Muscle layer of colon (tissue), 2 donors: ENCODE measurements around the gene EARS2.

ENCODE experiments used
- H3K27ac ChIP-seq: one replicate; pipeline ENCODE4 v1.7.0; 2013; ENCODE audit warnings: low read depth, mild to moderate bottlenecking, low read length, moderate library complexity
- H3K27me3 ChIP-seq, 2 donors: one replicate each; pipeline ENCODE4 v1.7.0; 2013; ENCODE audit warnings: low read length in 2 of 2, mild to moderate bottlenecking in 2 of 2; ENCODE audit not compliant: insufficient read depth in 2 of 2, control insufficient read depth in 1 of 2
- H3K36me3 ChIP-seq: one replicate; pipeline ENCODE4 v1.7.0; 2013; ENCODE audit warnings: mild to moderate bottlenecking, low read length; ENCODE audit not compliant: insufficient read depth
- H3K4me1 ChIP-seq: one replicate; pipeline ENCODE4 v1.7.0; 2013; ENCODE audit warnings: mild to moderate bottlenecking, low read length; ENCODE audit not compliant: insufficient read depth
- H3K4me3 ChIP-seq, 2 donors: one replicate each; pipeline ENCODE4 v1.7.0; 2013; ENCODE audit warnings: low read length in 2 of 2, low read depth in 1 of 2, mild to moderate bottlenecking in 1 of 2, moderate library complexity in 1 of 2
- H3K9ac ChIP-seq: one replicate; pipeline ENCODE4 v1.7.0; 2013; ENCODE audit warnings: low read length
- H3K9me3 ChIP-seq: one replicate; pipeline ENCODE4 v1.7.0; 2013; ENCODE audit warnings: mild to moderate bottlenecking, low read length
- donor health status: abdominal sarcoma.
- donor health status: Adenocarcinoma of cecum.

Gene EARS2

DNA sequence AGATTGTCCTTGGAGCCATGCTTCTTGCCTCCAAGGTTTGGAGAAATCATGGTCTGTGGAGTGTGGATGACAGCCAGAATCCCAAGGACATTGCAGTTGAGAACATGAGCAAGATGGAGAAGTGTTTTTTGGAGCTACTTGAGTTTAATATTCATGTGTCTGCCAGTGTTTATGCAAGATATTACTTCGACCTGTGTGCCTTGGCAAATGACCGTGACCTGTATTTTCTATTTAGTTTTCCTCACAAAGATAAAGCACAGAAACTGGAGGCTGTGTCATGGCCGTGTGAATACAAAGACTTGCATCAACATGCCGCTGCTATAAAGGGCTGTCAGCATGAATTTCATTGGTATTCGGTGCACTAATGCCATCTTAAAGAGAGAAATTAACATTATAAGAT, 55.9 kb downstream of the EARS2 start:
- no peaks in the 10 kb centered on the region for H3K36me3 ChIP-seq
- no peak overlapping the region for H3K27ac ChIP-seq
- no peaks in the 10 kb centered on the region for H3K9me3 ChIP-seq
- no peak overlapping the region for H3K4me3 ChIP-seq
- H3K27me3 ChIP-seq: no peaks in the 10 kb centered on the region
- no peak overlapping the region for H3K9ac ChIP-seq
- H3K4me1 ChIP-seq: peaks cover 23% of the 10 kb centered on the region

DNA sequence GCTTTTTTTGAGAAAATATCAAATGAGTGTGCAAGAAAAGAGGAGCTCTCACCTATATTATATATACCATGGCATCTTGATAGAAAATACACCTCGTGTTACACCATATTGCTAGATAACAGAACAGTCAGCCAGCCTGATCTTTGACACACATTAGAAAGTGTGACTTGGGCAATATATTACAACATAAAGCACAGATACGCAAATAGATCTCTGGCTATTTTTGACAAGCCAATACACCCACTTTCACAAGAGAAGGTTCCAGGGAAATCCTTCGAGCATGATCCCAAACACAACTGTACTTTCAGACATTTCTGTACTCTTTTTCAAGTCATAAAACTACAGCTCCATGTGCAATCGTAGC, 56.3 kb downstream of the EARS2 start:
- Histone ChIP-seq H3K27me3 (no peaks in the 10 kb centered on the region), H3K27ac (no peak overlapping the region), H3K4me1 (peaks cover 19% of the 10 kb centered on the region), H3K4me3 (no peak overlapping the region), H3K36me3 (no peaks in the 10 kb centered on the region), H3K9me3 (no peaks in the 10 kb centered on the region), H3K9ac (no peak overlapping the region)

DNA sequence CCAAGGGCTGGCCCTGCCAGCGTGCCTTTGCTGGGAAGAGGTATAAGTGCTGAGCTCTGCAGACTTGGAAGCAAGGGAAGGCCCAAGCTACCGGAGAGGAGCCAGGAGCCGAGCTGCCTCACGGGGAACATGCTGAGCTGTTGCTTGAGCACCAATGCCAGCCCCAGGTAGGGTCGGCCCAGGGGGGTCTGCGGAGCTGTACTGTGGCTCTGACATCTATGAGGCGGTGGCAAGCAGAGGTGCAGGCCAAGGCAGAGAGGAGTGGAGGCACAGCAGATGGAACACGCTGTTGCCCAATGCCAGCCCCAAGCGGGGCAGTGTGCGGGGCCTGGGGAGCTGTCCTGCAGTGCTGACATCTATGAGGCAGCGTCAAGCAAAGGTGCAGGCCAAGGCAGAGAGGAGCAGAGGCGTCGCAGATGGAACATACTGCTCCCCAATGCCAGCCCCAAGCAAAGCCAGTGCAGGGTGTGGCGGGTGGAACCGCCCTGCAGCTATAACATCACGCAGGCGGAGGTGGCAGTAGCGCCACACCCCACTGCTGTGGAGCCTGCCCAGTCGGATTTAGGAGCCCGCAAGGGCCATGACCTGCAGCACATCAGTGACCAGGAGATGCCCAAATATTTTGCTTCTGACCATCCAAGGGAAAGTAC, 56.8 kb downstream of the EARS2 start:
- H3K4me1 ChIP-seq: peaks cover 15% of the 10 kb centered on the region

DNA sequence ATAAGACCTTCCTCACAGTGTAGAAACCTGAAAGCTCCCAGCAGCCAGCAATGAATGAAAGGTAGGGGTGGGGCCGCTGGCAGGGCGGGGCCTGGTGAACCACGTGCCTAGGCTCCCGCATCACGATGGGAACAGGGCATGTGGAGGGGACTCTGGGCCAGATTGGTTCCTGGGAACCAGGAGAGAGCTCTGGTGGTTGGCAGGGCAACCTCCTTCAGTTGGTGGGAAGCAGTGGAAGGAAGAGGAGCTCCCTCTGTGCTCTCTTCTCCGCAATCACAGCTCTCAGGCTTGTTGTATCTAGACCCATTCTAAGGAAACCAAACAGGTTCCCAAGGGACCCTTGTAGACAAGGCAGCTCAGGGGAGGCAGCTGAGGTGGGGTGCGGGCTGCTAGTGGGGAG, 57.3 kb downstream of the EARS2 start:
- Histone ChIP-seq H3K27ac (no peak overlapping the region), H3K9me3 (no peaks in the 10 kb centered on the region), H3K4me3 (no peak overlapping the region), H3K27me3 (no peaks in the 10 kb centered on the region), H3K9ac (no peak overlapping the region), H3K36me3 (peaks cover 9% of the 10 kb centered on the region), H3K4me1 (peaks cover 9% of the 10 kb centered on the region)

More for the DNA sequence above, 56.8 kb downstream of the EARS2 start:
- Histone ChIP-seq H3K27me3 (no peaks in the 10 kb centered on the region), H3K4me3 (no peak overlapping the region), H3K9me3 (no peaks in the 10 kb centered on the region), H3K27ac (no peak overlapping the region), H3K9ac (no peak overlapping the region), H3K36me3 (peaks cover 5% of the 10 kb centered on the region)

DNA sequence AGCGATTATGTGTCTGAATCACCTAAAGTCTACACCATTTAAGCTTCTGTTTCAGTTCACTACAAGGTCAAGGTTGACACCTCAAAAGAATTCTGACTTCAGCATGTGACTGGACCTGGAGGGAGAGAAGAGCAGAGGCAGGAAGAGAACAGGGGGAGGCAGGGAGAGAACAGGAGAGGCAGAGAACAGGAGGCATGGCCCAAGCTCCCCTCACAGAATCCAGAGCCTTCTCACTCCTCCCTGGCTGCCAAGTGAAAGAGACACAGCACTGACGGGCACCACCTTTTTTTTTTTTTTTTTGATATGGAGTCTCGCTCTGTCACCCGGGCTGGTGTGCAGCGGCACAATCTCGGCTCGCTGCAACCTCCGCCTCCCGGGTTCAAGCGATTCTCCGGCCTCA, 58.3 kb downstream of the EARS2 start:
- Histone ChIP-seq H3K27me3 (no peaks in the 10 kb centered on the region), H3K9ac (no peak overlapping the region), H3K36me3 (peaks cover 18% of the 10 kb centered on the region), H3K4me1 (no peaks in the 10 kb centered on the region), H3K4me3 (no peak overlapping the region), H3K9me3 (no peaks in the 10 kb centered on the region), H3K27ac (no peak overlapping the region)

DNA sequence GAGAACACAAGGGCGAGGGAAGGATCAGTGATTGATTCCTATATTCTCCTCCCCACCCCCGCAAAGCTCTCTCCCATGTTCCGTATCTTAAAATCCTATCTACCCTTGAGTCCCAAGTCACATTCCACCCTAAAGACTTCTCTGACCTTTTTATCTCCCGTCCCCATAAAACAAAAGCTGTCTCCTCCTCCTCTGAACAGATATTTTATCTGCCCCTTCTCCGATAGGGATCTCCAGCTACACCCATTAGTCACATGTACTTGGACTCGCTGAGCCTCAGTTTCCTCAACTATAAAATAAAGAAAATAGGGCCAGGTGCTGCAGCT, 59.6 kb downstream of the EARS2 start:
- H3K9me3 ChIP-seq: no peaks in the 10 kb centered on the region
- H3K4me1 ChIP-seq: no peaks in the 10 kb centered on the region
- H3K4me3 ChIP-seq: no peak overlapping the region
- no peak overlapping the region for H3K9ac ChIP-seq
- H3K27ac ChIP-seq: no peak overlapping the region
- H3K36me3 ChIP-seq: peaks cover 32% of the 10 kb centered on the region
- no peaks in the 10 kb centered on the region for H3K27me3 ChIP-seq

DNA sequence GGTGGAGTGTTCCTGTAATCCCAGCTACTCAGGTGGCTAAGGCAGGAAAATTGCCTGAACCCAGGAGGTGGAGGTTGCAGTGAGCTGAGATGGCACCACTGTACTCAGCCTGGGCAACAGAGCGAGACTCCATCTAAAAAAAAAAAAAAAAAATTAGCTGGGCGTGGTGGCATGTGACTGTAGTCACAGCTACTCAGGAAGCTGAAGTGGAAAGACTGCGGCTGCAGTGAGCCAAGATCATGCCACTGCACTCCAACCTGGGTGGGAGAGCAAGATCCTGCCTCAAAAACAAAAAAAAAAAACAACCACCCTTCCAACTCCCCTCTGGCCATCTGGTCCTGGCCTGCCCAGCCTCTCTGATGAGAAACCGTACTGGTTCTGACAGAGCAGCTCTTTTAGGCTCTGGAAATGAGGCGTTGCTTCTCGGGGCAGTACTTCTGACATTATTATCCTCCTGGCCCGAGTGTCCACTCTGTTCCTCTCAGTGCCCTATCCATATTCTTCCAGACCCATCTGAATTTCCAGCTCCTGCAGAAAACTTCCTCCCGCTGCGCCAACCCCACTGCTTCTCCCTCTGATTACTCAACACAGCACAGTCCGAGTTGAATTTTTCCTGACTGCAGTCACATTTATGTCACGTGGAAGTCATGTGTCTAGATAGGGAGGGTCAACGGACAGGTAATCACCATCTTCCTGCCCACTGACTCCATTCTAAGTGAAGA, 60.2 kb downstream of the EARS2 start:
- no peak overlapping the region for H3K4me3 ChIP-seq
- peaks cover 37% of the 10 kb centered on the region for H3K36me3 ChIP-seq
- H3K27me3 ChIP-seq: no peaks in the 10 kb centered on the region
- no peaks in the 10 kb centered on the region for H3K9me3 ChIP-seq
- H3K4me1 ChIP-seq: no peaks in the 10 kb centered on the region
- no peak overlapping the region for H3K27ac ChIP-seq
- no peak overlapping the region for H3K9ac ChIP-seq

DNA sequence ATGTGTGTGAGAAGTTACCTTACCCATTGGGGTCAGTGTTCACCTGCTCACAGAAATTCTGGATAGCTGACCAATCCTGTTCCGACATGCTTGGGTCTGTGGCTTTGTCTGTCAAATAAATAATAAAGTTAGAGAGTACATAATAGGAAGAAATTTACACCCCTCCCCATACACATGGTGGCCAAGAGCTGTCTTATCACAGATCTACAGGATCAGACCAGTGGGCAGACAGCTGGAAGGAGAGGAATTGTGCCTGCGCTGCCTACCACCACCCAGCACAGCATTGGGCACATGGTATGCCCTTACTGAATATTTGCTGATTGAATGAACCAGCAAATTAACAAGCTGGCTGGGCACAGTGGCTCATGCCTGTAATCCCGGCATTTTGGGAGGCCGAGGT, 61.5 kb downstream of the EARS2 start:
- no peak overlapping the region for H3K27ac ChIP-seq
- peaks cover 50% of the 10 kb centered on the region for H3K36me3 ChIP-seq
- H3K9me3 ChIP-seq: no peaks in the 10 kb centered on the region
- H3K4me1 ChIP-seq: no peaks in the 10 kb centered on the region
- H3K27me3 ChIP-seq: no peaks in the 10 kb centered on the region
- no peak overlapping the region for H3K9ac ChIP-seq
- no peak overlapping the region for H3K4me3 ChIP-seq

DNA sequence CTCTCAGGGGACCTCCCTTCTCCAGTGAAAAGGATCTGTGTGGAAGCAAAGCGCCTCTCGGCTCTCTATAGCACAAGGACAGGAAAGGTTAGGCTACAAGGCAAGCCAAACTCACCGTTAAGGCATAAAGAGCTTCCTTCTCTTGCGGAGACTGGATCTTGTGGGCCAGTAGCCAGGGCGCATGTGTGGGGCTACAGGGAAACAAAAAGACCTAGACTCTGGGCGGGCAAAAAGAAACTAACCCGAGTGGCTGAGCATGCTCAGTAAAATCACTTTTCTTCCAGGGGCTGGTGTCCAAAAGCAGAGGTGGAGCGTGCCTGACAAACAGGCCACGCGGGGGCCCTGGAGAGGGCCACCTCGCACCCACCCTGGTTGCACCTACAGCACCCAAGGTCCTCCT, 63.0 kb downstream of the EARS2 start:
- no peaks in the 10 kb centered on the region for H3K27me3 ChIP-seq
- H3K4me1 ChIP-seq: no peaks in the 10 kb centered on the region
- H3K27ac ChIP-seq: no peak overlapping the region
- no peaks in the 10 kb centered on the region for H3K9me3 ChIP-seq
- peaks cover 62% of the 10 kb centered on the region for H3K36me3 ChIP-seq
- no peak overlapping the region for H3K4me3 ChIP-seq
- H3K9ac ChIP-seq: no peak overlapping the region

DNA sequence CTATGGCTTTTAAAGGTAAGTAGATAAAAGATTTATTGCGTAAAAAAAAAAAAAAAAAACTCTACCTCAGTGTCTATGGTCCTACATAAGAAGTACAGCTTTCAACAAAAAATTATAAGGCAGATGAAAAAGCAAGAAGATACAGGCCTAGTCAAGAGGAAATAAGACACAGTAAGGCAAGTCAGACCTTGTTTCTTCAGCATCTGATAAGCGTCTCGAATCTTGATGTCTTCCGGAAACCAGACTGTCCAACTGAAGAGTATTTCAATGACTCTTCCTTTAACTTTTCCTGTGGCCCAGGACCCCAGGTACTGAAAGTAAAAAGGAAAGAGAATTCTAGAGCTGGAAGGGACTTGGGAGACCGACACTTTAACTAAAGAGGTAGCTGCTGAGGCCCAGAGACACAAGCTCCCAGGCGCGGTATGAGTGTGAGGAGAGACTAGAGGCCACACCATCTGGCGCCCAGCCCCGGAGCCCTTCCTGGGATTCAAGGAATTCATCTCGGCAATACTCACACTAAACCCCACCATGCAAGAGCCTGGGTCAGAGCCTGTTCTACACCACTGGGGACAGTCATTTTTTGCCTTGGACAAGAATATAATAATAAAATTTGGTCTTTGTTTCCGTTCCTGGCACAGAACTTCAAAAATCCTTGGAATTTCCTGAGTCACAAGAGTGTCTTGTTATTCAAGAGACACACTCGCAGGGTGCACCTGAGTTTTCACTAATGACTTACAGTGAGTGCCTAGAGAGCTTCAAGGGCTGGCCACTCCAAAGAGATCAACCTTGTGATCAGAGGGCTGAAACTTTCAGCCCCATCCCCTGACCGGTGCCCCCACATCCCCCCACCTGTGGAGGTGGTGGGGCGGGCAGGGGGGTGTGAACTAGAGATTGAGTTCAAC, 65.4 kb downstream of the EARS2 start:
- H3K4me1 ChIP-seq: no peaks in the 10 kb centered on the region
- no peak overlapping the region for H3K4me3 ChIP-seq
- no peaks in the 10 kb centered on the region for H3K27me3 ChIP-seq
- H3K36me3 ChIP-seq: peaks cover 85% of the 10 kb centered on the region
- H3K9me3 ChIP-seq: no peaks in the 10 kb centered on the region
- H3K27ac ChIP-seq: no peak overlapping the region
- no peak overlapping the region for H3K9ac ChIP-seq

DNA sequence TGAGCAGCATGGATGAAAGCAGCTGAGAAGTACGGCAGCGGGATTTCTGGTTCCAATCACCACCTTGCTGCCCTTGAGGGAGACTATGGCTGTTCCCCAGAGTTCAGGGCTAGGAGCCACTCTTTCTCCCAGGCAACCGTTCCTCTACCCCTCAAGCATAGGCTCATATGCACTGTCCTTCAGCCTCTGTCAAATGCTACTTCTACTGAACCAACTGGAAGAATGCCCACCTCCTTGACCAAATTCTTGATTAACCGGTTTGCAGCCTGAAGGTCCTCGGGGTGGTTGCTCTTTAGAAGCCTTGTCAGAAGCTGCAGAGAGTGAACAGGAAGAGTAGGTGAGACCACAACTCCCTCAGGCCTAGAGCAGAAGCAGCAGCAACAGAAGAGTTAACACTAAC, 70.7 kb downstream of the EARS2 start:
- no peaks in the 10 kb centered on the region for H3K27me3 ChIP-seq
- H3K27ac ChIP-seq: no peak overlapping the region
- peaks cover 90% of the 10 kb centered on the region for H3K36me3 ChIP-seq
- no peaks in the 10 kb centered on the region for H3K9me3 ChIP-seq
- H3K4me3 ChIP-seq: no peak overlapping the region
- H3K9ac ChIP-seq: no peak overlapping the region
- H3K4me1 ChIP-seq: no peaks in the 10 kb centered on the region
